HEK293 (cell line): Measurements from ENCODE around the gene NPW.

Experiments
- GLI2 ChIP-seq: fragments of 450-650 bp; formaldehyde crosslinking; IDR thresholded peaks from 2 replicates; pipeline ENCODE4; 2017; ENCODE audit warnings: missing biosample characterization, missing genetic modification characterization, low read depth, borderline replicate concordance
- KLF7 ChIP-seq: fragments of 450-650 bp; formaldehyde crosslinking; IDR thresholded peaks from 2 replicates; pipeline ENCODE4 v1.5.1; 2016; ENCODE audit warnings: missing biosample characterization, missing genetic modification characterization, borderline replicate concordance
- KLF8 ChIP-seq: fragments of 450-650 bp; formaldehyde crosslinking; IDR thresholded peaks from 2 replicates; pipeline ENCODE4 v1.5.1; 2016; ENCODE audit warnings: missing biosample characterization, missing genetic modification characterization
- SCRT1 ChIP-seq: fragments of 450-650 bp; formaldehyde crosslinking; IDR thresholded peaks from 2 replicates; pipeline ENCODE4 v1.5.1; 2016; ENCODE audit warnings: missing biosample characterization, missing genetic modification characterization, borderline replicate concordance
- SETDB1 ChIP-seq: IDR thresholded peaks from one replicate; pipeline ENCODE4 v1.6.1; 2017; ENCODE audit warnings: mild to moderate bottlenecking, low read length, moderate library complexity, mixed read lengths; ENCODE audit not compliant: insufficient read length
- ZNF112 ChIP-seq: fragments of 450-650 bp; formaldehyde crosslinking; IDR thresholded peaks from 2 replicates; pipeline ENCODE4 v1.5.0; 2017; ENCODE audit warnings: missing biosample characterization, missing genetic modification characterization
- ZNF121 ChIP-seq: fragments of 450-650 bp; formaldehyde crosslinking; IDR thresholded peaks from 2 replicates; pipeline ENCODE4 v1.5.1; 2016; ENCODE audit warnings: missing biosample characterization, missing genetic modification characterization
- ZNF132 ChIP-seq: fragments of 450-650 bp; formaldehyde crosslinking; IDR thresholded peaks from 2 replicates; pipeline ENCODE4 v1.5.1; 2017; ENCODE audit warnings: missing biosample characterization, missing genetic modification characterization, borderline replicate concordance
- ZNF155 ChIP-seq: fragments of 450-650 bp; formaldehyde crosslinking; IDR thresholded peaks from 2 replicates; pipeline ENCODE4 v1.5.1; 2016; ENCODE audit warnings: missing biosample characterization, missing genetic modification characterization
- ZNF423 ChIP-seq: fragments of 450-650 bp; formaldehyde crosslinking; IDR thresholded peaks from 2 replicates; pipeline ENCODE4 v1.5.1; 2016; ENCODE audit warnings: missing biosample characterization, missing genetic modification characterization
- ZNF48 ChIP-seq: fragments of 450-650 bp; formaldehyde crosslinking; IDR thresholded peaks from 2 replicates; pipeline ENCODE4 v1.5.1; 2016; ENCODE audit warnings: missing biosample characterization, missing genetic modification characterization
- ZNF558 ChIP-seq: fragments of 450-650 bp; formaldehyde crosslinking; IDR thresholded peaks from 2 replicates; pipeline ENCODE4 v1.5.1; 2016; ENCODE audit warnings: missing biosample characterization, missing genetic modification characterization
- ZNF560 ChIP-seq: fragments of 450-650 bp; formaldehyde crosslinking; IDR thresholded peaks from 2 replicates; pipeline ENCODE4 v1.5.1; 2017; ENCODE audit warnings: missing biosample characterization, missing genetic modification characterization, borderline replicate concordance
- ZNF621 ChIP-seq: fragments of 450-650 bp; formaldehyde crosslinking; IDR thresholded peaks from 2 replicates; pipeline ENCODE4 v1.5.1; 2017; ENCODE audit warnings: missing biosample characterization, missing genetic modification characterization
- ZNF660 ChIP-seq: fragments of 450-650 bp; IDR thresholded peaks from 2 replicates; pipeline ENCODE4 v1.5.1; 2018; ENCODE audit warnings: missing biosample characterization, mild to moderate bottlenecking, missing genetic modification characterization
- ZNF677 ChIP-seq: fragments of 450-650 bp; IDR thresholded peaks from 2 replicates; pipeline ENCODE4 v1.5.0; 2018; ENCODE audit warnings: missing biosample characterization, mild to moderate bottlenecking, missing genetic modification characterization, moderate library complexity
- ZNF707 ChIP-seq: fragments of 450-650 bp; formaldehyde crosslinking; IDR thresholded peaks from 2 replicates; pipeline ENCODE4 v1.5.1; 2016; ENCODE audit warnings: missing biosample characterization, missing genetic modification characterization
- ZNF792 ChIP-seq: fragments of 450-650 bp; formaldehyde crosslinking; IDR thresholded peaks from 2 replicates; pipeline ENCODE4 v1.5.1; 2016; ENCODE audit warnings: missing biosample characterization, missing genetic modification characterization
- TF ChIP-seq, protein P1 (sequence below): fragments of 450-650 bp; formaldehyde crosslinking; IDR thresholded peaks from 2 replicates; pipeline ENCODE4 v1.5.1; 2016; ENCODE audit warnings: missing biosample characterization, missing genetic modification characterization
- TF ChIP-seq, protein P2 (sequence below): fragments of 450-650 bp; formaldehyde crosslinking; IDR thresholded peaks from 2 replicates; pipeline ENCODE4 v1.5.1; 2016; ENCODE audit warnings: missing biosample characterization, missing genetic modification characterization
- TF ChIP-seq, protein P3 (sequence below): fragments of 450-650 bp; formaldehyde crosslinking; IDR thresholded peaks from 2 replicates; pipeline ENCODE4 v1.5.1; 2017; ENCODE audit warnings: missing biosample characterization, missing genetic modification characterization
- TF ChIP-seq, protein P4 (sequence below): fragments of 450-650 bp; formaldehyde crosslinking; IDR thresholded peaks from 2 replicates; pipeline ENCODE4 v1.5.1; 2016; ENCODE audit warnings: missing biosample characterization, missing genetic modification characterization
- TF ChIP-seq, protein P5 (sequence below): fragments of 450-650 bp; formaldehyde crosslinking; conservative IDR thresholded peaks from 2 replicates; pipeline ENCODE4 v1.5.1; 2016; ENCODE audit warnings: low read depth, missing biosample characterization, missing genetic modification characterization

The NPW gene

DNA sequence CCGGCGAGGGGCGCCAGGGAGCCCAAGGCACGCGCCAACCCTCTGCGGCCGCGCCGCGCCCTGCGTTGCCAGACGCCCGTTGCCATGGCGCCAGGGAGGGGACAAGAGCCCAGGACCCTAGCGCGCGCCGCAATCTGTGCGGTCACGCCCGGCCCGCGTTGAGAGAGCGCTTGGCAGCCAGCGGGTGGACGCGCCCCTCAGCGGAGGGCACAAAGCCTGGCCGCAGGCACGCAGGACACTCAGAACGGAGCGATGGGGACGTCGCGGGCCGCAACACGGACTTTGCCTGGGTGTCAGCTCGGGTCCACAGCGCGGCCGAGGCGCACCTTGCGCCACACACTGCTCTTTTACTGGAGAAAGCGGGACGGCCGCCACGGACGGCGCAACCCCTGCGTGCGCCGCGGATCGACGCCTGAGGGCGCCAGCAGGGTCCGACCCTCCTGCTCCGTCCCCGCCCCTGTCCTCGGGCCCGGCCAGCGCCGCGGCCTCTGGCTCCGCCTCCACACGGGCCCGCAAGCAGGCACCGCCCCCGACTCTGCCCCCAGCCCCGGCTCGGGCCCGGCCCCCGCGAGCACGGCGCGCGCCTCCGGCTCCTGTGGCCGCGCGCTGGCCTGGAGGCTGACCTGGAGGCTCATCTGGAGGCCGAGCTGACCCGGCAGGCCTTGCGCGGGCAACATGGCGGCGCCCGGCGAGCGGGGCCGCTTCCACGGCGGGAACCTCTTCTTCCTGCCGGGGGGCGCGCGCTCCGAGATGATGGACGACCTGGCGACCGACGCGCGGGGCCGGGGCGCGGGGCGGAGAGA is 35.8 kb upstream of the NPW start, which contains the start of gene GFER (continued):
- TF ChIP-seq, protein P1, sequence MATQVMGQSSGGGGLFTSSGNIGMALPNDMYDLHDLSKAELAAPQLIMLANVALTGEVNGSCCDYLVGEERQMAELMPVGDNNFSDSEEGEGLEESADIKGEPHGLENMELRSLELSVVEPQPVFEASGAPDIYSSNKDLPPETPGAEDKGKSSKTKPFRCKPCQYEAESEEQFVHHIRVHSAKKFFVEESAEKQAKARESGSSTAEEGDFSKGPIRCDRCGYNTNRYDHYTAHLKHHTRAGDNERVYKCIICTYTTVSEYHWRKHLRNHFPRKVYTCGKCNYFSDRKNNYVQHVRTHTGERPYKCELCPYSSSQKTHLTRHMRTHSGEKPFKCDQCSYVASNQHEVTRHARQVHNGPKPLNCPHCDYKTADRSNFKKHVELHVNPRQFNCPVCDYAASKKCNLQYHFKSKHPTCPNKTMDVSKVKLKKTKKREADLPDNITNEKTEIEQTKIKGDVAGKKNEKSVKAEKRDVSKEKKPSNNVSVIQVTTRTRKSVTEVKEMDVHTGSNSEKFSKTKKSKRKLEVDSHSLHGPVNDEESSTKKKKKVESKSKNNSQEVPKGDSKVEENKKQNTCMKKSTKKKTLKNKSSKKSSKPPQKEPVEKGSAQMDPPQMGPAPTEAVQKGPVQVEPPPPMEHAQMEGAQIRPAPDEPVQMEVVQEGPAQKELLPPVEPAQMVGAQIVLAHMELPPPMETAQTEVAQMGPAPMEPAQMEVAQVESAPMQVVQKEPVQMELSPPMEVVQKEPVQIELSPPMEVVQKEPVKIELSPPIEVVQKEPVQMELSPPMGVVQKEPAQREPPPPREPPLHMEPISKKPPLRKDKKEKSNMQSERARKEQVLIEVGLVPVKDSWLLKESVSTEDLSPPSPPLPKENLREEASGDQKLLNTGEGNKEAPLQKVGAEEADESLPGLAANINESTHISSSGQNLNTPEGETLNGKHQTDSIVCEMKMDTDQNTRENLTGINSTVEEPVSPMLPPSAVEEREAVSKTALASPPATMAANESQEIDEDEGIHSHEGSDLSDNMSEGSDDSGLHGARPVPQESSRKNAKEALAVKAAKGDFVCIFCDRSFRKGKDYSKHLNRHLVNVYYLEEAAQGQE = no peak
- TF ChIP-seq ZNF677 (tag by site-specific recombination) = peak; percentile 33
- no peak for TF ChIP-seq ZNF621 (tag by site-specific recombination)
- no peak for TF ChIP-seq ZNF132 (tag by site-specific recombination)
- TF ChIP-seq ZNF112 (tag by site-specific recombination) = no peak
- 0 out of 2 replicates have a peak, but pooled peaks have one; percentile 41 for TF ChIP-seq ZNF792
- no peak for TF ChIP-seq ZNF558 (tag by site-specific recombination)
- no peak for TF ChIP-seq ZNF423
- TF ChIP-seq GLI2 (tag by site-specific recombination) = no peak
- TF ChIP-seq, protein P2, sequence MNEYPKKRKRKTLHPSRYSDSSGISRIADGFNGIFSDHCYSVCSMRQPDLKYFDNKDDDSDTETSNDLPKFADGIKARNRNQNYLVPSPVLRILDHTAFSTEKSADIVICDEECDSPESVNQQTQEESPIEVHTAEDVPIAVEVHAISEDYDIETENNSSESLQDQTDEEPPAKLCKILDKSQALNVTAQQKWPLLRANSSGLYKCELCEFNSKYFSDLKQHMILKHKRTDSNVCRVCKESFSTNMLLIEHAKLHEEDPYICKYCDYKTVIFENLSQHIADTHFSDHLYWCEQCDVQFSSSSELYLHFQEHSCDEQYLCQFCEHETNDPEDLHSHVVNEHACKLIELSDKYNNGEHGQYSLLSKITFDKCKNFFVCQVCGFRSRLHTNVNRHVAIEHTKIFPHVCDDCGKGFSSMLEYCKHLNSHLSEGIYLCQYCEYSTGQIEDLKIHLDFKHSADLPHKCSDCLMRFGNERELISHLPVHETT = no peak
- TF ChIP-seq SCRT1 = no peak
- peak; percentile 95 for TF ChIP-seq ZNF660 (tag by site-specific recombination)
- peak; percentile 72 for TF ChIP-seq ZNF121 (tag by site-specific recombination)
- TF ChIP-seq, protein P3, sequence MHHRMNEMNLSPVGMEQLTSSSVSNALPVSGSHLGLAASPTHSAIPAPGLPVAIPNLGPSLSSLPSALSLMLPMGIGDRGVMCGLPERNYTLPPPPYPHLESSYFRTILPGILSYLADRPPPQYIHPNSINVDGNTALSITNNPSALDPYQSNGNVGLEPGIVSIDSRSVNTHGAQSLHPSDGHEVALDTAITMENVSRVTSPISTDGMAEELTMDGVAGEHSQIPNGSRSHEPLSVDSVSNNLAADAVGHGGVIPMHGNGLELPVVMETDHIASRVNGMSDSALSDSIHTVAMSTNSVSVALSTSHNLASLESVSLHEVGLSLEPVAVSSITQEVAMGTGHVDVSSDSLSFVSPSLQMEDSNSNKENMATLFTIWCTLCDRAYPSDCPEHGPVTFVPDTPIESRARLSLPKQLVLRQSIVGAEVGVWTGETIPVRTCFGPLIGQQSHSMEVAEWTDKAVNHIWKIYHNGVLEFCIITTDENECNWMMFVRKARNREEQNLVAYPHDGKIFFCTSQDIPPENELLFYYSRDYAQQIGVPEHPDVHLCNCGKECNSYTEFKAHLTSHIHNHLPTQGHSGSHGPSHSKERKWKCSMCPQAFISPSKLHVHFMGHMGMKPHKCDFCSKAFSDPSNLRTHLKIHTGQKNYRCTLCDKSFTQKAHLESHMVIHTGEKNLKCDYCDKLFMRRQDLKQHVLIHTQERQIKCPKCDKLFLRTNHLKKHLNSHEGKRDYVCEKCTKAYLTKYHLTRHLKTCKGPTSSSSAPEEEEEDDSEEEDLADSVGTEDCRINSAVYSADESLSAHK = no peak; the same call in 1 of the 2 replicates
- TF ChIP-seq KLF8 (tag by site-specific recombination) = peak; percentile 68; the same call in 1 of the 2 replicates
- TF ChIP-seq, protein P4, sequence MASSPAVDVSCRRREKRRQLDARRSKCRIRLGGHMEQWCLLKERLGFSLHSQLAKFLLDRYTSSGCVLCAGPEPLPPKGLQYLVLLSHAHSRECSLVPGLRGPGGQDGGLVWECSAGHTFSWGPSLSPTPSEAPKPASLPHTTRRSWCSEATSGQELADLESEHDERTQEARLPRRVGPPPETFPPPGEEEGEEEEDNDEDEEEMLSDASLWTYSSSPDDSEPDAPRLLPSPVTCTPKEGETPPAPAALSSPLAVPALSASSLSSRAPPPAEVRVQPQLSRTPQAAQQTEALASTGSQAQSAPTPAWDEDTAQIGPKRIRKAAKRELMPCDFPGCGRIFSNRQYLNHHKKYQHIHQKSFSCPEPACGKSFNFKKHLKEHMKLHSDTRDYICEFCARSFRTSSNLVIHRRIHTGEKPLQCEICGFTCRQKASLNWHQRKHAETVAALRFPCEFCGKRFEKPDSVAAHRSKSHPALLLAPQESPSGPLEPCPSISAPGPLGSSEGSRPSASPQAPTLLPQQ (tag by site-specific recombination) = peak; percentile 53; the same call in 1 of the 2 replicates
- TF ChIP-seq, protein P5, sequence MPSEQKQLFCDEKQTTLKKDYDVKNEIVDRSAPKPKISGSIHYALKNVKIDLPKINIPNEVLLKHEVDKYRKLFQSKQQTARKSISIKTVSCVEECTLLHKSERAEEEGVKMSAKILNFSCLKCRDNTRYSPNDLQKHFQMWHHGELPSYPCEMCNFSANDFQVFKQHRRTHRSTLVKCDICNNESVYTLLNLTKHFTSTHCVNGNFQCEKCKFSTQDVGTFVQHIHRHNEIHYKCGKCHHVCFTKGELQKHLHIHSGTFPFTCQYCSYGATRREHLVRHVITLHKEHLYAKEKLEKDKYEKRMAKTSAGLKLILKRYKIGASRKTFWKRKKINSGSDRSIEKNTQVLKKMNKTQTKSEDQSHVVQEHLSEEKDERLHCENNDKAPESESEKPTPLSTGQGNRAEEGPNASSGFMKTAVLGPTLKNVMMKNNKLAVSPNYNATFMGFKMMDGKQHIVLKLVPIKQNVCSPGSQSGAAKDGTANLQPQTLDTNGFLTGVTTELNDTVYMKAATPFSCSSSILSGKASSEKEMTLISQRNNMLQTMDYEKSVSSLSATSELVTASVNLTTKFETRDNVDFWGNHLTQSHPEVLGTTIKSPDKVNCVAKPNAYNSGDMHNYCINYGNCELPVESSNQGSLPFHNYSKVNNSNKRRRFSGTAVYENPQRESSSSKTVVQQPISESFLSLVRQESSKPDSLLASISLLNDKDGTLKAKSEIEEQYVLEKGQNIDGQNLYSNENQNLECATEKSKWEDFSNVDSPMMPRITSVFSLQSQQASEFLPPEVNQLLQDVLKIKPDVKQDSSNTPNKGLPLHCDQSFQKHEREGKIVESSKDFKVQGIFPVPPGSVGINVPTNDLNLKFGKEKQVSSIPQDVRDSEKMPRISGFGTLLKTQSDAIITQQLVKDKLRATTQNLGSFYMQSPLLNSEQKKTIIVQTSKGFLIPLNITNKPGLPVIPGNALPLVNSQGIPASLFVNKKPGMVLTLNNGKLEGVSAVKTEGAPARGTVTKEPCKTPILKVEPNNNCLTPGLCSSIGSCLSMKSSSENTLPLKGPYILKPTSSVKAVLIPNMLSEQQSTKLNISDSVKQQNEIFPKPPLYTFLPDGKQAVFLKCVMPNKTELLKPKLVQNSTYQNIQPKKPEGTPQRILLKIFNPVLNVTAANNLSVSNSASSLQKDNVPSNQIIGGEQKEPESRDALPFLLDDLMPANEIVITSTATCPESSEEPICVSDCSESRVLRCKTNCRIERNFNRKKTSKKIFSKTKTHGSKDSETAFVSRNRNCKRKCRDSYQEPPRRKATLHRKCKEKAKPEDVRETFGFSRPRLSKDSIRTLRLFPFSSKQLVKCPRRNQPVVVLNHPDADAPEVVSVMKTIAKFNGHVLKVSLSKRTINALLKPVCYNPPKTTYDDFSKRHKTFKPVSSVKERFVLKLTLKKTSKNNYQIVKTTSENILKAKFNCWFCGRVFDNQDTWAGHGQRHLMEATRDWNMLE (tag by site-specific recombination) = no peak
- no peak for TF ChIP-seq ZNF48 (tag by site-specific recombination)
- no peak for TF ChIP-seq ZNF155 (tag by site-specific recombination)
- no peak for TF ChIP-seq SETDB1
- TF ChIP-seq ZNF707 (tag by site-specific recombination) = no peak
- peak; percentile 53; the same call in 1 of the 2 replicates for TF ChIP-seq KLF7 (tag by site-specific recombination)
- no peak for TF ChIP-seq ZNF560 (tag by site-specific recombination)
